ENCODE data around the gene MARCHF5. TPM values are rescaled to one million over a fixed set of nuclear protein-coding genes. Genes with fewer than 3 reads are reported as not detected.

Gene MARCHF5
- total RNA-seq, 4 donors from 2014 or later: 1.8 to 17.8 (median 9.1) TPM

- TF ChIP-seq EP300 (IDR thresholded peaks at IDR 0.05; ENCODE audit: low read depth) (no peak), POLR2AphosphoS5 (IDR thresholded peaks at IDR 0.05) (peak in 1 of 3 donors; percentile 24)
- in situ Hi-C loops (cut with MboI; ENCODE audit: low pct_ligation_motif_present in 1 of 4, low pct_unique_long_range_greater_than_20kb in 1 of 4, low sequenced_read_pairs in 3 of 4): no loop called here
- H3K4me3 ChIP-seq: peak overlapping the region in 3 of 4 donors; percentile 5 to 40 (median 17)
- intact Hi-C loops (cut with DNase I; ENCODE audit: low total_unique reads): no loop called here
- peak overlapping the region; percentile 38 to 73 (median 64) for H3K27ac ChIP-seq
- H3K27me3 ChIP-seq: no peaks in the 10 kb centered on the region
- WGBS, 2 donors (ENCODE audit: low coverage in 1 of 2): 11 to 13% methylated on average over 2 to 8 of the region's 8 CpGs
- DNase-seq: peak; percentile 66
- H3K36me3 ChIP-seq: no peaks in the 10 kb centered on the region
- peaks cover 0 to 43% (median 23%) of the 10 kb centered on the region in 4 donors for H3K4me1 ChIP-seq
- no peaks in the 10 kb centered on the region for H3K9me3 ChIP-seq
Measured at GRCh38 chr10:92242910-92243671, 47.9 kb upstream of the MARCHF5 start.

GRCh38 chr10:92244796-92245195 lies 46.2 kb upstream of the MARCHF5 start:
- in situ Hi-C loops (cut with MboI; ENCODE audit: low pct_ligation_motif_present in 1 of 4, low pct_unique_long_range_greater_than_20kb in 1 of 4, low sequenced_read_pairs in 3 of 4): no loop called here
- H3K9me3 ChIP-seq: no peaks in the 10 kb centered on the region
- no peak overlapping the region for H3K4me3 ChIP-seq
- H3K36me3 ChIP-seq: no peaks in the 10 kb centered on the region
- H3K4me1 ChIP-seq: peaks cover 0 to 31% (median 11%) of the 10 kb centered on the region in 4 donors
- 71 to 83% methylated on average over 2 to 3 of the region's 3 CpGs for WGBS, 2 donors (ENCODE audit: low coverage in 1 of 2)
- no peaks in the 10 kb centered on the region for H3K27me3 ChIP-seq
- intact Hi-C loops (cut with DNase I; ENCODE audit: low total_unique reads): no loop called here
- H3K27ac ChIP-seq: no peak overlapping the region
- no peak for TF ChIP-seq EP300 (IDR thresholded peaks at IDR 0.05; ENCODE audit: low read depth)
- TF ChIP-seq POLR2A (IDR thresholded peaks at IDR 0.05): no peak
- TF ChIP-seq CTCF (IDR thresholded peaks at IDR 0.05): no peak
- no peak for TF ChIP-seq POLR2AphosphoS5 (IDR thresholded peaks at IDR 0.05)
- no peak for DNase-seq

DNA sequence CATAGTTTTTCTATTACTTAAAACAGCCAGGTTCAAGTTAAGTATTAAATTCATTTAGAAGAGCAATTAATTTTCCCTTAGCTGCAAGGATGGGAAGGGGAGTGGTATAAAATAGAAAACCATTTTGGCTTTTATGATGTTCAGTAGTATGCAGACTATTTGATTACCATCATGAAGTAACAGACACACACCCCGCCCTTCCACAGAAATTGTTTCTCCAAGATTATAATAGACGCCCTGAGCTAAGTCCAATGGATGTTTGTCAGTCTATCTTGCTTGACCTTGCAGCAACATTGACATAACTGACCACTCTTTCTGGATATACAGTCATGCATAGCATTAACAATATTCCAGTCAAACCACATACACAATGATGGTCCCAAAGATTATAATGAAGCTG lies 42.4 kb upstream of the MARCHF5 start:
- Histone ChIP-seq H3K4me3 (no peak overlapping the region), H3K4me1 (peaks cover 0 to 4% (median 0%) of the 10 kb centered on the region in 4 donors), H3K9me3 (no peaks in the 10 kb centered on the region), H3K27me3 (no peaks in the 10 kb centered on the region), H3K36me3 (no peaks in the 10 kb centered on the region), H3K27ac (no peak overlapping the region)
- TF ChIP-seq EP300 (IDR thresholded peaks at IDR 0.05; ENCODE audit: low read depth) (no peak), POLR2AphosphoS5 (IDR thresholded peaks at IDR 0.05) (no peak), POLR2A (IDR thresholded peaks at IDR 0.05) (no peak), CTCF (IDR thresholded peaks at IDR 0.05) (no peak)
- in situ Hi-C loops (cut with MboI; ENCODE audit: low pct_ligation_motif_present in 1 of 4, low pct_unique_long_range_greater_than_20kb in 1 of 4, low sequenced_read_pairs in 3 of 4) (no loop called here), intact Hi-C loops (cut with DNase I; ENCODE audit: low total_unique reads) (no loop called here)
- DNase-seq: no peak
- 64 to 77% methylated on average over 2 of the region's 2 CpGs for WGBS, 2 donors (ENCODE audit: low coverage in 1 of 2)

DNA sequence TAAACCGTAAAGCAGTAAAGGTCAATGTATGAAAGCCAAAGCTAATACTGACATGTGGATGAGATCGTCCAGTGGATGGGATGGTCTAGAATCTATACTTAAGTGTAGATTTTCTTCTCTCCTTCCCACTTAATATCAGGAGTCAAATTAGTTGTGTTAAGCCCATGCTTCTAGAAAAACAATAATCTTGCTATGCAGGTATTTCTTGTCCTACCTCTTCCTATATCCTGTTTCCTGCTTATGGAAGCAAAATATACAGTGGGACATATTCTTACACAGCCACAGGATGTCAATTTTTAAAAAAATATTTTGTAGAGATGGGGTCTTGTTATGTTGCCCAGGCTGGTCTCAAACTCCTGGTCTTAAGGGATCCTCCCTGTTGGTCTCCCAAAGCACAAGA lies 27.6 kb upstream of the MARCHF5 start:
- intact Hi-C loops (cut with DNase I; ENCODE audit: low total_unique reads) (no loop called here), in situ Hi-C loops (cut with MboI; ENCODE audit: low pct_ligation_motif_present in 1 of 4, low pct_unique_long_range_greater_than_20kb in 1 of 4, low sequenced_read_pairs in 3 of 4) (no loop called here)
- Histone ChIP-seq H3K9me3 (no peaks in the 10 kb centered on the region), H3K27ac (no peak overlapping the region), H3K36me3 (no peaks in the 10 kb centered on the region), H3K27me3 (no peaks in the 10 kb centered on the region), H3K4me3 (no peak overlapping the region), H3K4me1 (peaks cover 0 to 9% (median 2%) of the 10 kb centered on the region in 4 donors)
- WGBS, 2 donors (ENCODE audit: low coverage in 1 of 2): 94% methylated on average over 2 of the region's 2 CpGs; no CpG with 5 or more reads in 1 of the 2 donors
- no peak for TF ChIP-seq POLR2A (IDR thresholded peaks at IDR 0.05)
- no peak for TF ChIP-seq POLR2AphosphoS5 (IDR thresholded peaks at IDR 0.05)
- TF ChIP-seq EP300 (IDR thresholded peaks at IDR 0.05; ENCODE audit: low read depth): no peak
- TF ChIP-seq CTCF (IDR thresholded peaks at IDR 0.05): no peak
- no peak for DNase-seq
